ENCODE results near the gene ANKRD50. TPM values are rescaled to one million over a fixed set of nuclear protein-coding genes. Genes with fewer than 3 reads are reported as not detected.

The ANKRD50 gene
- total and polyA plus RNA-seq, 9 of the 15 experiments (the other 6 are each of a cell fraction or from before 2014, with no cell fraction given), result 2.0 to 8.0 (median 6.2) TPM

GRCh38 chr4:124631760-124632159 lies 80.8 kb downstream of the ANKRD50 start (continued):
- no peak for TF ChIP-seq ESRRA (IDR thresholded peaks at IDR 0.05; ENCODE audit: borderline replicate concordance, low read depth)
- peak; percentile 85 for TF ChIP-seq ZNF316 (IDR thresholded peaks at IDR 0.05)
- TF ChIP-seq EHMT2 (IDR thresholded peaks at IDR 0.05), result peak; percentile 89
- TF ChIP-seq TEAD4 (IDR thresholded peaks at IDR 0.05; ENCODE audit: low read length), result no peak
- no peak for TF ChIP-seq TEAD4 (CRISPR knock-in tag; IDR thresholded peaks at IDR 0.05; ENCODE audit: borderline replicate concordance)
- peak; percentile 48 for TF ChIP-seq CBFA2T3 (IDR thresholded peaks at IDR 0.05)
- TF ChIP-seq HSF4 (CRISPR knock-in tag; IDR thresholded peaks at IDR 0.05; ENCODE audit: borderline replicate concordance), result no peak
- TF ChIP-seq JUND (IDR thresholded peaks at IDR 0.05; ENCODE audit: borderline replicate concordance, low read depth, low read length), result peak; percentile 92
- peak; percentile 95 for TF ChIP-seq JUND (tag; IDR thresholded peaks at IDR 0.05; ENCODE audit: borderline replicate concordance, low read depth, low read length)

- no TSS peak for BruUV-seq (replicated peaks)
- Histone ChIP-seq H3K4me3 (no peak overlapping the region), H3K9me1 (ENCODE audit: control insufficient read depth, insufficient read depth, low read length) (no peaks in the 10 kb centered on the region), H4K20me1 (replicated peaks; ENCODE audit: control insufficient read depth, insufficient read depth, low read length) (no peaks in the 10 kb centered on the region), H3K9ac (ENCODE audit: insufficient read depth in 1 of 2, low read depth in 2 of 2, low read length in 2 of 2) (no peak overlapping the region), H3K4me1 (replicated peaks in 1 of 2; ENCODE audit: control insufficient read depth in 2 of 2, insufficient read depth in 2 of 2, low read length in 2 of 2) (peaks cover 0 to 6% of the 10 kb centered on the region in 2 experiments; a peak in 2 of 5 replicates), H3K9me3 (replicated peaks; ENCODE audit: control insufficient read depth, insufficient read depth, low read depth, low read length) (no peaks in the 10 kb centered on the region; the same call in 1 of the 2 replicates), H3K79me2 (ENCODE audit: control insufficient read depth, insufficient read depth, low read length) (no peaks in the 10 kb centered on the region), H2AFZ (ENCODE audit: low read depth, low read length) (no peak overlapping the region), H3K4me2 (ENCODE audit: insufficient read depth, low read length) (no peak overlapping the region), H3K27ac (ENCODE audit: extremely low read depth, low read depth, low read length) (no peak overlapping the region), H3K27me3 (ENCODE audit: control insufficient read depth in 2 of 2, insufficient read depth in 2 of 2, low read length in 2 of 2) (no peaks in the 10 kb centered on the region), H3K36me3 (ENCODE audit: control insufficient read depth, insufficient read depth, low read length) (no peaks in the 10 kb centered on the region)
- ATAC-seq (no peak), FAIRE-seq (no peak), DNase-seq (ENCODE audit: extremely low read depth in 1 of 4, low spot score in 3 of 4) (no peak)
- in situ Hi-C loops (cut with MboI), result no loop called here
- 0% methylated on average over 1 of the region's 1 CpG for WGBS (ENCODE audit: insufficient coverage, low coverage, missing lambda C conversion rate)
- ChIA-PET POLR2A (no interaction called here), CTCF (ENCODE audit: low intra/inter-chr PET ratio) (no interaction called here)
- intact Hi-C loops (cut with micrococcal nuclease), result no loop called here
- no peak for TF ChIP-seq CUX1 (CRISPR knock-in tag; IDR thresholded peaks at IDR 0.05)
- TF ChIP-seq CREB5 (CRISPR knock-in tag; IDR thresholded peaks at IDR 0.05), result no peak
- no peak for TF ChIP-seq FOXJ3 (CRISPR knock-in tag; IDR thresholded peaks at IDR 0.05)
- TF ChIP-seq E2F8 (IDR thresholded peaks at IDR 0.05; ENCODE audit: low read depth, partially characterized antibody), result no peak
- no peak for TF ChIP-seq ZFP30 (CRISPR knock-in tag; IDR thresholded peaks at IDR 0.05; ENCODE audit: borderline replicate concordance)
Measured at GRCh38 chr4:124629681-124630080, 82.9 kb downstream of the ANKRD50 start.
